Left ventricle myocardium inferior (tissue), 1 donor: ENCODE results near the gene TGM2. TPM values are rescaled to one million over a fixed set of nuclear protein-coding genes. Genes with fewer than 3 reads are reported as not detected.

Experiments
- DNase-seq: peaks from one replicate; pipeline ENCODE4 v3.0.0-alpha.2; 2020
- H3K27ac ChIP-seq: fragments of 200-600 bp; replicated peaks from 2 replicates; pipeline ENCODE4 v1.8.0; 2021
- H3K27me3 ChIP-seq: fragments of 200-600 bp; 2 replicates; pipeline ENCODE4 v1.8.0; 2021; ENCODE audit warnings: low read depth
- H3K36me3 ChIP-seq: fragments of 200-600 bp; 2 replicates; pipeline ENCODE4 v1.8.0; 2021
- H3K4me1 ChIP-seq: fragments of 200-600 bp; 2 replicates; pipeline ENCODE4 v1.8.0; 2021
- H3K4me3 ChIP-seq: fragments of 200-600 bp; 2 replicates; pipeline ENCODE4 v1.8.0; 2021; ENCODE audit warnings: mild to moderate bottlenecking, moderate library complexity
- H3K9me3 ChIP-seq: fragments of 200-600 bp; replicated peaks from 2 replicates; pipeline ENCODE4 v1.8.0; 2021
- intact Hi-C: fragments of 100-400 bp; cut with micrococcal nuclease; formaldehyde crosslinking; loops from one replicate; pipeline ENCODE4 v1.11.0; 2022
- total RNA-seq: library from RNA; stranded (reverse); fragmentation: NEBNext Ultra II Directional; extraction: Animal tissue kit (Norgen Biotek cat#: 25700); gene quantifications from one replicate; pipeline ENCODE4 v1.2.1, GENCODE V29; 2021
- TF ChIP-seq, protein P1 (sequence below): fragments of 200-600 bp; IDR thresholded peaks from 2 replicates; pipeline ENCODE4 v1.8.0; 2021; ENCODE audit warnings: antibody characterized with exemption, mild to moderate bottlenecking, borderline replicate concordance
- donor health status: DM: no; HTN: yes; CAD: no; lungs with severe emphysema.

TGM2 gene
- total RNA-seq, 1 donor from 2014 or later = 846 TPM

GRCh38 chr20:38084425-38084951 lies 80.6 kb downstream of the TGM2 start:
- TF ChIP-seq, protein P1, sequence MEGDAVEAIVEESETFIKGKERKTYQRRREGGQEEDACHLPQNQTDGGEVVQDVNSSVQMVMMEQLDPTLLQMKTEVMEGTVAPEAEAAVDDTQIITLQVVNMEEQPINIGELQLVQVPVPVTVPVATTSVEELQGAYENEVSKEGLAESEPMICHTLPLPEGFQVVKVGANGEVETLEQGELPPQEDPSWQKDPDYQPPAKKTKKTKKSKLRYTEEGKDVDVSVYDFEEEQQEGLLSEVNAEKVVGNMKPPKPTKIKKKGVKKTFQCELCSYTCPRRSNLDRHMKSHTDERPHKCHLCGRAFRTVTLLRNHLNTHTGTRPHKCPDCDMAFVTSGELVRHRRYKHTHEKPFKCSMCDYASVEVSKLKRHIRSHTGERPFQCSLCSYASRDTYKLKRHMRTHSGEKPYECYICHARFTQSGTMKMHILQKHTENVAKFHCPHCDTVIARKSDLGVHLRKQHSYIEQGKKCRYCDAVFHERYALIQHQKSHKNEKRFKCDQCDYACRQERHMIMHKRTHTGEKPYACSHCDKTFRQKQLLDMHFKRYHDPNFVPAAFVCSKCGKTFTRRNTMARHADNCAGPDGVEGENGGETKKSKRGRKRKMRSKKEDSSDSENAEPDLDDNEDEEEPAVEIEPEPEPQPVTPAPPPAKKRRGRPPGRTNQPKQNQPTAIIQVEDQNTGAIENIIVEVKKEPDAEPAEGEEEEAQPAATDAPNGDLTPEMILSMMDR = no peak
- H3K4me1 ChIP-seq = peaks cover 62% of the 10 kb centered on the region
- peak overlapping the region; percentile 44 for H3K4me3 ChIP-seq
- intact Hi-C loops = no loop called here
- no peaks in the 10 kb centered on the region for H3K27me3 ChIP-seq
- H3K27ac ChIP-seq = peak overlapping the region; percentile 86
- no peak for DNase-seq
- peaks cover 48% of the 10 kb centered on the region for H3K36me3 ChIP-seq
- no peaks in the 10 kb centered on the region for H3K9me3 ChIP-seq

- peak overlapping the region; percentile 86 for H3K27ac ChIP-seq
- H3K27me3 ChIP-seq = no peaks in the 10 kb centered on the region
- TF ChIP-seq, protein P1 = no peak
- DNase-seq = no peak
- no peaks in the 10 kb centered on the region for H3K9me3 ChIP-seq
- intact Hi-C loops = no loop called here
- H3K4me3 ChIP-seq = peak overlapping the region; percentile 28
- H3K4me1 ChIP-seq = peaks cover 55% of the 10 kb centered on the region
- peaks cover 43% of the 10 kb centered on the region for H3K36me3 ChIP-seq
Observed at GRCh38 chr20:38083338-38084048, 81.6 kb downstream of the TGM2 start.

DNA sequence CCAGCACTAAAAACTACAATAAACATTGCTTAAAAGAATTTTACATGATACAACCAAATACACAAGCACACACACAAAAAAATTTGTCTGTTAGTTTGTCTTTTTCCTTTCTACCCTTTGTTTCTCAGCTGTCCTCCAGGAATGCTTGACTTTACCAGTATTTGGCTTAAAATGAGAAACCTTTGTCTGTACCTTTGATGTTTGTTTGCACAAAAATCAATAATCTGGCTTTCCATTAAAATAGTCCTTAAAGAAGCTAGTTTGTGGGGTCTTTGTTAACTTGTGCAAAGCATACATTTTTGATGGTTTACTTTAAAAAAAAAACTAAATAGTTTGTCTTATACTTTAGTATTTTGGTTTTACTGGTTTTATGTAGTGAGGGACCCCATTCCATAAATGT lies 82.2 kb downstream of the TGM2 start:
- peaks cover 41% of the 10 kb centered on the region for H3K36me3 ChIP-seq
- TF ChIP-seq, protein P1 = no peak
- peak overlapping the region; percentile 86 for H3K27ac ChIP-seq
- H3K4me3 ChIP-seq = no peak overlapping the region
- DNase-seq = no peak
- no peaks in the 10 kb centered on the region for H3K27me3 ChIP-seq
- no peaks in the 10 kb centered on the region for H3K9me3 ChIP-seq
- intact Hi-C loops = no loop called here
- H3K4me1 ChIP-seq = peaks cover 55% of the 10 kb centered on the region

GRCh38 chr20:38081575-38081974 lies 83.5 kb downstream of the TGM2 start:
- DNase-seq = no peak
- Histone ChIP-seq H3K36me3 (peaks cover 37% of the 10 kb centered on the region), H3K9me3 (no peaks in the 10 kb centered on the region), H3K27ac (peak overlapping the region; percentile 86), H3K4me3 (no peak overlapping the region), H3K4me1 (peaks cover 52% of the 10 kb centered on the region), H3K27me3 (no peaks in the 10 kb centered on the region)
- intact Hi-C loops = no loop called here
- TF ChIP-seq, protein P1 = no peak

GRCh38 chr20:38079353-38079752 lies 85.7 kb downstream of the TGM2 start:
- Histone ChIP-seq H3K4me1 (peaks cover 53% of the 10 kb centered on the region), H3K9me3 (no peaks in the 10 kb centered on the region), H3K27me3 (no peaks in the 10 kb centered on the region), H3K4me3 (no peak overlapping the region), H3K36me3 (peaks cover 29% of the 10 kb centered on the region), H3K27ac (peak overlapping the region; percentile 91)
- intact Hi-C loops = no loop called here
- TF ChIP-seq, protein P1 = no peak
- no peak for DNase-seq
